ENCODE measurements around the gene SLC6A6.

- TF ChIP-seq CTCF (IDR thresholded peaks at IDR 0.05) (no peak), POLR2A (IDR thresholded peaks at IDR 0.05) (no peak), EP300 (IDR thresholded peaks at IDR 0.05; ENCODE audit: low read depth) (no peak)
Observed at GRCh38 chr3:14403619-14404155, 1.3 kb downstream of the SLC6A6 start.
